Posterior vena cava (tissue), 2 donors: ENCODE measurements around the gene NUP205. TPM values are rescaled to one million over a fixed set of nuclear protein-coding genes. Genes with fewer than 3 reads are reported as not detected.

Experiments used
- DNase-seq: peaks from one replicate; pipeline ENCODE4 v3.0.0-alpha.2; 2020; ENCODE audit warnings: low spot score
- intact Hi-C, 2 donors: fragments of 100-400 bp; cut with DNase I; formaldehyde crosslinking; loops; one replicate each; pipeline versions ENCODE4 v1.14.1 to v1.14.2; 2022 to 2023
- long read RNA-seq, 2 donors: library from polyadenylated mRNA; unstranded; transcript quantifications; one replicate each; pipeline ENCODE4 v2.0.0, GENCODE V29; 2020 to 2021
- total RNA-seq, 2 donors: library from RNA; stranded (reverse); fragmentation: NEBNext Ultra II Directional; extraction: Animal tissue kit (Norgen Biotek cat#: 25700); gene quantifications; one replicate each; pipeline ENCODE4 v1.2.1, GENCODE V29; 2021
- donor health status: DM: yes; HTN: yes; CAD: no.
- donor health status: DM: yes; HTN: yes; CAD: no.

Gene NUP205, protein sequence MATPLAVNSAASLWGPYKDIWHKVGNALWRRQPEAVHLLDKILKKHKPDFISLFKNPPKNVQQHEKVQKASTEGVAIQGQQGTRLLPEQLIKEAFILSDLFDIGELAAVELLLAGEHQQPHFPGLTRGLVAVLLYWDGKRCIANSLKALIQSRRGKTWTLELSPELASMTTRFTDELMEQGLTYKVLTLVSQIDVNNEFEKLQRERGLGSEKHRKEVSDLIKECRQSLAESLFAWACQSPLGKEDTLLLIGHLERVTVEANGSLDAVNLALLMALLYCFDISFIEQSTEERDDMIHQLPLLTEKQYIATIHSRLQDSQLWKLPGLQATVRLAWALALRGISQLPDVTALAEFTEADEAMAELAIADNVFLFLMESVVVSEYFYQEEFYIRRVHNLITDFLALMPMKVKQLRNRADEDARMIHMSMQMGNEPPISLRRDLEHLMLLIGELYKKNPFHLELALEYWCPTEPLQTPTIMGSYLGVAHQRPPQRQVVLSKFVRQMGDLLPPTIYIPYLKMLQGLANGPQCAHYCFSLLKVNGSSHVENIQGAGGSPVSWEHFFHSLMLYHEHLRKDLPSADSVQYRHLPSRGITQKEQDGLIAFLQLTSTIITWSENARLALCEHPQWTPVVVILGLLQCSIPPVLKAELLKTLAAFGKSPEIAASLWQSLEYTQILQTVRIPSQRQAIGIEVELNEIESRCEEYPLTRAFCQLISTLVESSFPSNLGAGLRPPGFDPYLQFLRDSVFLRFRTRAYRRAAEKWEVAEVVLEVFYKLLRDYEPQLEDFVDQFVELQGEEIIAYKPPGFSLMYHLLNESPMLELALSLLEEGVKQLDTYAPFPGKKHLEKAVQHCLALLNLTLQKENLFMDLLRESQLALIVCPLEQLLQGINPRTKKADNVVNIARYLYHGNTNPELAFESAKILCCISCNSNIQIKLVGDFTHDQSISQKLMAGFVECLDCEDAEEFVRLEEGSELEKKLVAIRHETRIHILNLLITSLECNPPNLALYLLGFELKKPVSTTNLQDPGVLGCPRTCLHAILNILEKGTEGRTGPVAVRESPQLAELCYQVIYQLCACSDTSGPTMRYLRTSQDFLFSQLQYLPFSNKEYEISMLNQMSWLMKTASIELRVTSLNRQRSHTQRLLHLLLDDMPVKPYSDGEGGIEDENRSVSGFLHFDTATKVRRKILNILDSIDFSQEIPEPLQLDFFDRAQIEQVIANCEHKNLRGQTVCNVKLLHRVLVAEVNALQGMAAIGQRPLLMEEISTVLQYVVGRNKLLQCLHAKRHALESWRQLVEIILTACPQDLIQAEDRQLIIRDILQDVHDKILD (N-terminal part only)
- 10 to 100 TPM; 42.1 to 51.6 TPM for total RNA-seq
- long read RNA-seq, donor 1, partial matches to known transcripts = 5 of 5 reads
- long read RNA-seq, donor 1, other reads (novel, unspliced or antisense) = 0 of 5 reads
- long read RNA-seq, donor 2, partial matches to known transcripts = 2 of 4 reads
- long read RNA-seq, donor 2, other reads (novel, unspliced or antisense) = 2 of 4 reads

DNA sequence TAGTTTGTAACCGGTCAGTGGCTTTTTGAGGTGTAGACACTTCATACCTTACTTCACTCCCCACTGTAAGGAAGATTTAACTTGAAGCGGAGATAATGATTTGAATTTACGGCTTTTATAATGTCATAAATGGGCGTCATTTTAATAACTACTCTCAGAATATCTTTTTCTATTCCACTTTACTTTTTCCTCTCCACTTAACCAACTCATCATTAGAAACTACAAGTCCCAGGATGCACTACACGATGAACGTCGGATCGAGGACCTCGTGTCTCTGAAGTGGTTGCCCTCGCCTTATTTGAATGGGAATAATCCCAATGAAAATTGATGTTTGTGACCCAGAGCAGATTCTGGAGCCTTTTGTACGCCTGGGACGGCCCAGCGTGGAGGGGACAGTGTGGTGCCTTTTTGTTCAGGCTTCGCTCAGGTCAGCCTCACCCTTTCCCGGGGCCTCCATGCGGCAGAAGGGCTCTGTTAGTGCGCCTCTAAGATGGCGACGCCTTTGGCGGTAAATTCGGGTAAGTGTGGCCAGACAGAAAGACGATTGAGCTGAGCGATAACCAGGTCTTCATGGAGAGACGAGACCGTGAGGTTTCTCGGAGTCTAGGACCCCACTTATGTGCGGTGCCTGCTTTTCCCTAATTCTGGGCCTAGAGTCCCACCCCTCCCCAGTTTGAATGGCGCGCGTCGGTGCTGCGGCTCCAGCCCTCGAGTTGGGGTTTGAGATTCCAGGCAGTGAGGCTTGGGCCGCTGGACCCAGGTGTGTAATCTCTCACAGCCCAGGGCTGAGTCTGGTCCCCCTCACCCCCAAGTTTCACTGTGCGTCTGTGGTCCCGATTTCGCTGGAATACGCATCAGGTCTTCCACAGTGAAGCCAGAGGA lies at the start of gene NUP205:
TSS of gene NUP205 (plus strand) at position 463 of the 882 bp plus-strand sequence. CDS start at position 491, 28 bp downstream.
- intact Hi-C loops = loop anchor here (5.0 to 10.0 kb wide), 2 partner anchors 273 to 275 kb away; no protein-coding TSS in a partner anchor
- peak; percentile 90 for DNase-seq

DNA sequence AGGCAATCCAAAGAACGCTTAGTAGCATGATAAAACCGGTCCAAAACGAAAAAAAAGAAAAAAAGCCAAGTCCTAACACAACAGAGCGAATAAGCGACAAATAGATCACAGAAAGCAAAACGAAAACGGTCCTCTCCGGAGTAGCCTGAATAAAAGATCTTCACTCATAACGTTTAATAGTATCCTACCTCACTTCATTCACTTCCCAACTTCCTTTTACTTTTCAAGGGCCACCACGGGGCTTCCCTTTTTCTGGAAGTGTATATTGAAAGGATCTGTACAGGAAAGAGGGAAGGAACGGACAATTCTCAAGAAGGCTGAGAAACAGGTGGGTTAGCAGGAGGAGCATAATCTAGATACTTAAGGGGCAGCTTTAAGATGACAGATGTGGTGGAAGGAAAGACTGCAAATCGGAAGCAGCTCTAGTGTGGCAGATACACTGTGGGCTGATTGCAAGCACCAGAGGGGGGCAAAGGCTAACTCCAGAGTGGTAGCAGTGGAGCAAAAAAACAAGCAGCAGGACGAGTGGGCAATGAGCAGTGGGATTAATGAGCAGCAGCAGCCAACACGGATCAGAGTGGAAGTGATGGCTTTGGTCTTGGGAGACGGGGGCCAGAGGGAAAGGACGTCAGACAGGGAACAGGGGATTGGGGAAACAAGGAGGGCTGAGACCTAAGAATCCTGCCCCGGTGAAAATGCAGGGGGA lies 48.7 kb upstream of the NUP205 start:
- DNase-seq = no peak
- intact Hi-C loops = no loop called here

DNA sequence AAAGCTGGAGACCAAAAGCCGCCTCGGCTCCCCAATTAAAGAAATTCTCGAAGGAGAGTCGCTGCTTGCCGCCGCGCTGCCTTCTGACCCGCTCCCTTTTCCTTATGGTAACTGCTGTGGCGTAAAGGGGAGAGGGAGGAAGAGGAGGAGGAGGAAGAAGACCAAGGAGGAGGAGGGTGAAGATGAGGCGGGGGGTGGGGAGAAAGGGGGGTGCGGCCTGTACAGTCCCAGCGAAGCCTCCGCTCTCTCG lies 48.2 kb upstream of the NUP205 start:
- intact Hi-C loops = no loop called here
- DNase-seq = no peak

DNA sequence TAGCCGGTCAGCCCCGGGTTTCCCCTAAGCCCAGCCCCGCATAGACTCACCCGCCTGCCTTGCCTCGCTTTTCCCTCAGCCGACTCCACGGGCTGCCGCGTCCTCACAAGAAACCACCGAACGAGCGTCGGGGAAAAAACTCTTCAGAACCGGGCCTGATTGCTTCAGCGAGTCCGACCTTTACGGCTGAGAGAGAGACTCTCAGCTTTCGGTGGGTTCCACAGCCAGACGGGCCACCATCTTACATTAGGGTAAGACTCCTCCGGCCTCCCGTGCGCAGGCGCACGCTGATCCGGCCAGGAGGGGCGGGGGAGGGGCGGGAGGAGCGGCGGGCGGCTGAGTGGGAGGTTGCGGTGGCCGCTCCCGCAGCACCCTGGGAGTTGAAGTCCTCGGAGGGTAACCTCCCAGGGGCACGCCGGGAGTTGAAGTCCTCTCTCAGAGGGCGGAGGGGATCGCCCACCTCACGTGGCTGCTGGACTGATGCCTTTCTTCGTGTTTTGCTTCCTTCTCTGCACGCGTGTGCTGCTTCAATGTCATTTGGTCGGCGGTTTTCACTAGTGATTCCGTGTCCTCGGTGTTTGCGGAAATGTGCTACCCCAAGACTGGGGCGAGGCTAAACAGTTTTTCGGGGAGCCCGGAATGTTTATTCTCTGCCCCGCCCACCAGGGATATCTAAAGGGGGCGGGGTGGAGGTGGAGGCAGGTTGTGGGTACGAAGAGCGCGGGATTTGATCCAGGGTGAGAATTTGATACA lies 47.7 kb upstream of the NUP205 start, which contains the start of gene CNOT4:
TSS of gene CNOT4 (minus strand) at position 264 of the 753 bp plus-strand sequence. CDS start 71,771 bp downstream, outside the sequence.
- DNase-seq = peak; percentile 99
- intact Hi-C loops = no loop called here

DNA sequence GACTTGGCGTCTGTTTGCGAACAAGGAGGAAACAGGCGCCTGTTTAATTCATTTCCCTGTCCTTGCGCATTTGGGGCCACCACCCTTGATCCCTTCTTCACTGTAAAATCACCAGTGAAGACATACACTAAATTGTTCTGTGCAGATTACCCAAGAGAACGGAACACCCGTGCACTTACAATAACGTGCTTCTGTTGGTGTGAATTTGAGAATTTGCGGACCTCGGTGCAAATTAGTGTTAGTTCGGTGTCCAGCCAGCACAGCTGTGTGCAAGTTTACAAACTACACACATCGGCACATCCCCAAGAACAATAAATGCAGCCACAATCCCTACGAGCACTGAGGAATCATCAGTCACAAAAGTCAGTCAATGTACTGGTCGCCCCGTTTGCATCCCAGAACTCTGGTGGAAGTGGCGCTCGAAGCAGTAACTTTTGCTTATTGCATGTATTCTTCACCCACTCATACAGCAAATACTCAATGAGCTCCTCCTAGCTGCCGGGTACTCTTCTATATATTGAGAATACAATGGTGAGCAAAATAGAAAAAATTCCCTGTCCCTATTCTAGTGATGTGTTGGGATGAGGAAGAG lies 47.0 kb upstream of the NUP205 start:
- intact Hi-C loops = no loop called here
- DNase-seq = no peak

DNA sequence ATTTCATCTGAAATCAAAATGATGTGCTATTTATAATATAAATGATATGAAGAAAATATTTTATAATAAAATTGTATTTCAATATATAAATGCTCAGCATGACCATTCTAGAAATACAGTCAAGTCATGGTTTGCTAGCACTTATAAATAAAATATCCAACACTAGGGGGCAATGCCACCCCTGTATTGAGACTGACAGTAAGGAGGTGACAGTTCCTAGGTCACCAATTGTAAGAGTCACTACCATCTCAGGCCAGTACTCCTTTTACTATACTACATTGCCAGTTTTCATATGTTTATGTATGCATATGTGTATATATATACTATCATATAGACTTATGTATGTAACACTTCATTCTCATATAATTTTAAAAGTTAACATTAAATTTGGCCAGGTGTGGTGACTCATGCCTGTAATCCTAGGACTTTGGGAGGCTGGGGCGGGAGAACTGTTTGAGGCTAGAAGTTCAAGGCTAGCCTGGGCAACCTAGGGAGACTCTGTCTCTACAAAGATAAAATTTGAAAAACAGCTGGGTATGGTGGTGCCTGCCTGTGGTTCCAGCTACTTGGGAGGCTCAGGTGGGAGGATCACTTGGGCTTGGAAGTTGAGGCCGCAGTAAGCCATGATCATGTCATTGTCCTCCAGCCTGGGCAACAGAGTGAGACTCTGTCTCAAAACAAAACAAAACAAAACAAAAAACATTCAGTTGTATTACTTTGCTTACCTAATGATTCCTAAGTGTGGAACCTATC lies 45.4 kb upstream of the NUP205 start:
- intact Hi-C loops = no loop called here
- DNase-seq = no peak

DNA sequence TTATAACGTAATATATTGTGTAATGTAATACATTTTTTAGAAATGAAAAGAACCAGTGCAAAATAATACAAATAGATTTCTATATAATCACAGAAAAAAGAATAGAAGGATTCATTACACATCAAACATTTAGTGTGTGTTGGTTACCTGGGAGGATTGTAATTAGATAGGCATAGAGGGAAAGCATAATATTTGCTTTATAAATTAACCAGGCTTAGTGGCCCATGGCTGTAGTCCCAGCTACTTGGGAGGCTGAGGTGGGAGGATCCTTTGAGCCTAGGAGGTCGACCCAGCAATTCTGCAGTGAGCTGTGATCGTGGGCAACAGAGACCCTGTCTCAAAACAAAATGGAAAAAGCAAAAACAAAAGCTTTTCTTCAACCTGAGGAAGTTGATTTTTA lies 42.9 kb upstream of the NUP205 start:
- intact Hi-C loops = no loop called here
- no peak for DNase-seq

DNA sequence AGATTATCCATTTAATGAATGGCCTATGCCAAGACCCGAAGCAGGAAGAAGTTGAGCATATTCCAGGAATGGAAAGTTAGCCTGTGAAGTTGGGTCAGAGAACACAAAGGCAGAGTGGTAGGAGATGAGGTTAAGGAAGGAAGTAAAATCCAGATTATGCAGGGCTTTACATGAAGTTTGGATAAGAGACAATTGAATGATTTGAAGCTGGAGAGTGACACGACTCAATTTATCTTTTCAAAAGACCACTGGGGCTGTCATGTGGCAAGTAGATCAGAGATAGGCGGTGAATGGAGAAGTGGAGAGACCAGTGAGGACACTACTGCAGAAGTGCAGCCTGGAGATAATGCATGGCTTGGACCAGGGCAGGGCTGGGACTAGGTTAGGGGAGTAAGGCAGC lies 40.7 kb upstream of the NUP205 start:
- no peak for DNase-seq

DNA sequence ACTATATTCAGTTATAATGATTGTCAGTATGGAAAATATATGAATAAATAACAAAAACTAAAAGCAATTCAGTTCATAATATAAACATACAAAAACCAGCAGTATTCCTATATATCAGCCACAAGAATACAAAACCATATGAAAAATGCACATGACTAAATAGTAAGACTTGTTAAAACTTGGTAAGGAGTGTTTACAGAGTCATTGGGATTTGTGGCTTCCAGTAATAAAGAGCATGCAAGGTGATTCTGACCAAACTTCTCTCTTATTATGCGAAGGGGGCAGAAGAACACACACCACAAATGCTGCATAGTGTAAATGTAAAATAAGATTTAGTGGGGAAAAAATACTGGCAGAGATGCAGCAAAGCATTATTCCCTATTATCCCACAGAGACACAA lies 39.0 kb upstream of the NUP205 start:
- no peak for DNase-seq
- intact Hi-C loops = no loop called here

More for the DNA sequence above, 40.7 kb upstream of the NUP205 start:
- intact Hi-C loops = no loop called here

DNA sequence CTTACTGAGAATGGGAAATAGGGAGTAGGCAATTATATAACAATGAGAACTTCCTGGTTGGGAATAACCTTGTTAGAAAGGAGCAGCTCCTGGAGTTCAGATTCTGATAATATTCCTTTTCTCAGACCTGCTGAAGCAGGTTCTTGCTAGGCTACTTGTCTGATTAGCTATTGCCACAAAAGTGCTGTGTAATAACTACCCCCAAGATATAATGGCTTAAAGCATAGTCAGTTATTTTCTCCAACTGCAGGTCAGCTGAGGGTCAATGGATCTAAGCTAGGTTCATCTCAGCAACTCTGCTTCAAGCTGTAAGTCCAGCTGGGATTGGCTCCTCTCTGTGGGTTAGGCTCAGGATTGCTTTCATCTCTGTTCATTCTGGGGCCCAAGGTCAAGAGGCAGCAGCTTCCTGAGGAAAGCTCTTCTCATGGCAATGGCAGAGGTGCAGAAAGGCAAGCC lies 38.5 kb upstream of the NUP205 start:
- DNase-seq = no peak
- intact Hi-C loops = no loop called here

DNA sequence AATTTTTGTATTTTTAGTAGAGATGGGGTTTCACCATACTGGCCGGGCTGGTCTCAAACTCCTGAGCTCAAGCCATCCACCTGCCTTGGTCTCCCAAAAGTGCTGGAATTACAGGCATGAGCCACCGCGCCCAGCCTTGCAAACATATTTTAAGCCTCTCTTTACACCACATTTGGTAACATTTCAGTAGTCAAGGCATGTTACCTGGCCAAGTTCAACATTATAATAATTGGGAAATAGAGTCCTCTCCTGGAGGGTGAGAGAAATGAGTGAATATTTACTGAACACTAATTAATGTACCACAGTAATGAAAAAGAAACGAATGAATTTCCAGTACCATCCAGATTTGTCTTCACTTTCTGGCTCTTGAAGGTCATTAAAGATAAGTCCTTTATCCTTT lies 37.8 kb upstream of the NUP205 start:
- intact Hi-C loops = no loop called here
- DNase-seq = no peak

DNA sequence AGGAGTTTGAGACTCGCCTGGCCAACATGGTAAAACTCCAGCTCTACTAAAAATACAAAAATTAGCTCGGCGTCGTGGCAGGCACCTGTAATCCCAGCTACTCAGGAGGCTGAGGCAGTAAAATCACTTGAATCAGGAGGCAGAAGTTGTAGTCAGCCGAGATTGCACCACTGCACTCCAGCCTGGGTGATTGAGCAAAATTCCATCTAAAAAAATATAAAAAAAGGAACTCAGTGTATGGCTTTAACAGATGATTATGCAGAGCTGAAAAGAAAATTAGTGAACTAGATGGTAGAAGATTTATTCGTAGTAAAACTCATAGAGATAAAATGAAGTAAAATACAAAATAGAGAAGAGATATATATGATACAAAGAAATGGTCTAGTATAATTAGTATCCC lies 35.2 kb upstream of the NUP205 start:
- DNase-seq = no peak
- intact Hi-C loops = no loop called here

DNA sequence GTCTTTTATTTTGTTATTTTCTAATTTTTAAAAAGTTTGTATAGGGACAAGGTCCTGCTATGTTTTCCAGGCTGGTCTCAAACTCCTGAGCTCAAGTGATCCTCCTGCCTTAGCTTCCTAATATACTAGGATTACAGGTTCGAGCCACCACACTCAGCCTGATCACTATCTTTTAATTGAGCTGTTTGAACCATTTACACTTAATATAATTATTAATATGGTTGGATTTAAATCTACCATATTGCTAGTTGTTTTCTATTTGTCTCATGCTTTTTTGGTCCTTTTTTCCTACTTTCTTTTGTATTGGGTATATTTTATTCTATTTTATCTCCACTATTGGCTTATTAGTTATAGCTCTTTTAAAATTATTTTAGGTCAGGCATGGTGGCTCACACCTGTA lies 34.6 kb upstream of the NUP205 start:
- intact Hi-C loops = no loop called here
- no peak for DNase-seq

DNA sequence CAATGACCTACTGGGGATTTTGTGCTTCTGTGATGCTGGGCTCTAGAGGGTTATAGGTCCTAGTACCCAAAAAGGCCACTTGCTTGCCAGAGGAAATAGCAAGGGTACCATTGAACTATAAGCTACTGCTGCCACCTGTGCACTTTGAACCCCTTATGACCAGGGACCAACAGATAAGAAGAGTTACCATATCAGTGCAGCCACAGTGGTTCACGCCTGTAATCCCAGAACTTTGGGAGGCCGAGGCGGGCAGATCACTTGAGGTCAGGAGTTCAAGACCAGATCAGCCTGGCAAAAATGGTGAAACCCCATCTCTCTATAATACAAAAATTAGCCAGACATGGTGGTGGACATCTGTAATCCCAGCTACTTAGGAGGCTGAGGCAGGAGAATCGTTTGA lies 32.3 kb upstream of the NUP205 start:
- no peak for DNase-seq
- intact Hi-C loops = no loop called here

DNA sequence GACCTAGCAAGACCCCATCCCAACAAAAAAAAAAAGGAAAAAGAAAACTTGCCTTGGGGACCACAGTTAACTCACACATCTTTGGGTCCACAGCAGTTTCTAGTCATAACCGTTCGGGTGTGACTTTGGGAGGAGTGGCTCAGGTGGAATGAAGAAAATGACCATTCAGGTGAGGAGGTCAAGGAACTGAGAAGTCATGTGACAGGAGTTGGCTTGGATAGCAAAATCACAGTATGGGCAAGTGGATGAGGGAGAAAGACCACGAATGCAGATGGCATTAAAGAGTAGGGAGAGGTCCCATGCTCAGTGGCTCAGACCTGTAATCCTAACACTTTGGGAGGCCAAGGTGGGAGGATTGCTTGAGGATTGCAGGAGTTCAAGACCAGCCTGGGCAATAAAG lies 30.7 kb upstream of the NUP205 start:
- no peak for DNase-seq
- intact Hi-C loops = no loop called here

DNA sequence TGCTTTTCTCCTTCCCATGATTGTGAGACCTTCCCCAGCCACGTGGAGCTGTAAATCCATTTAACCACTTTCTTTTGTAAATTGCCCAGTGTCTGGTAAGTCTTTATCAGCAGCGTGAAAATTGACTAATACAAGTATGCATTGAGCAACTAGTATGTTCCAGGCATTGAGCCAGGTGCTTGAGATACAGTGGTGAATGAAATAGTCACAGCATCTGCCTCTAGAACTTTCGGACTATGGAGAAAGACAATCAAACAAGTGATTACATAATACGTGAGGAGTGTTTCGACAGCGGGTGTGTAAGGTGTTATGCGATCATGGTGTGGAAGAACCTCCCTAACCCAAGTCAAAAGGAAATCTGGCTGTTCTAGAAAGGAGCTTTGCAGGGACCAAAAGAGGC lies 21.6 kb upstream of the NUP205 start:
- intact Hi-C loops = no loop called here
- DNase-seq = no peak
